ENCODE data around the gene PDE7B.
"Not testable (repeated sequence)": the region's sequence is repeated elsewhere in the genome, so short reads cannot be mapped to it uniquely, and the experiment has no call there.

PDE7B gene

GRCh38 chr6:136139111-136139510, 287.6 kb downstream of the PDE7B start:
- H3K4me3 ChIP-seq (ENCODE audit: low read depth, low read length); H3K4me1 ChIP-seq (ENCODE audit: control insufficient read depth, insufficient read depth, low read length); H3K9me3 ChIP-seq (ENCODE audit: control insufficient read depth, insufficient read depth, low read depth, low read length); H3K36me3 ChIP-seq (ENCODE audit: control insufficient read depth in 2 of 2, insufficient read depth in 1 of 2, low read length in 2 of 2); POLR2A ChIA-PET; H3K27ac ChIP-seq (ENCODE audit: extremely low read depth, low read depth, low read length): not testable (repeated sequence)
- CTCF ChIA-PET: interaction anchor here (1.6 kb wide), 1 partner anchor 87 kb away, joined by 5 read pairs; no protein-coding TSS in a partner anchor
- TF ChIP-seq ZNF580 (tag by site-specific recombination; IDR thresholded peaks at IDR 0.05) (0 out of 2 replicates have a peak, but pooled peaks have one; percentile 37), ZNF146 (tag by site-specific recombination; IDR thresholded peaks at IDR 0.05) (peak; percentile 91)

- ChIA-PET CTCF (interaction anchor here (2.6 kb wide), 1 partner anchor 82 kb away, joined by 7 read pairs; no protein-coding TSS in a partner anchor), POLR2A (no interaction called here)
- TF ChIP-seq ZNF398 (tag by site-specific recombination; IDR thresholded peaks at IDR 0.05): no peak
- TF ChIP-seq ZNF391 (tag by site-specific recombination; IDR thresholded peaks at IDR 0.05; ENCODE audit: borderline replicate concordance, low read depth): no peak
- TF ChIP-seq ZNF416 (tag by site-specific recombination; IDR thresholded peaks at IDR 0.05): no peak
- no peak for TF ChIP-seq ZNF324 (tag by site-specific recombination; IDR thresholded peaks at IDR 0.05)
- TF ChIP-seq ZNF184 (tag by site-specific recombination; IDR thresholded peaks at IDR 0.05): no peak
- TF ChIP-seq ZBTB6 (tag by site-specific recombination; IDR thresholded peaks at IDR 0.05): no peak
- no peak for TF ChIP-seq ZNF292 (tag by site-specific recombination; IDR thresholded peaks at IDR 0.05; ENCODE audit: borderline replicate concordance, low read depth)
These were observed 292.9 kb downstream of the PDE7B start for GRCh38 chr6:136144251-136145023.

GRCh38 chr6:136146130-136146529, 294.6 kb downstream of the PDE7B start:
- no peaks in the 10 kb centered on the region for H3K36me3 ChIP-seq (ENCODE audit: control insufficient read depth in 2 of 2, insufficient read depth in 1 of 2, low read length in 2 of 2)
- no peaks in the 10 kb centered on the region for H3K4me1 ChIP-seq (ENCODE audit: control insufficient read depth, insufficient read depth, low read length)

More at GRCh38 chr6:136144251-136145023, 292.9 kb downstream of the PDE7B start:
- no peak overlapping the region for H3K27ac ChIP-seq (ENCODE audit: extremely low read depth, low read depth, low read length)
- no peaks in the 10 kb centered on the region for H3K4me1 ChIP-seq (ENCODE audit: control insufficient read depth, insufficient read depth, low read length)
- no peaks in the 10 kb centered on the region for H3K9me3 ChIP-seq (ENCODE audit: control insufficient read depth, insufficient read depth, low read depth, low read length)
- no peak overlapping the region for H3K4me3 ChIP-seq (ENCODE audit: low read depth, low read length)
- no peaks in the 10 kb centered on the region for H3K36me3 ChIP-seq (ENCODE audit: control insufficient read depth in 2 of 2, insufficient read depth in 1 of 2, low read length in 2 of 2)

More at GRCh38 chr6:136146130-136146529, 294.6 kb downstream of the PDE7B start:
- TF ChIP-seq ZNF623 (tag by site-specific recombination; IDR thresholded peaks at IDR 0.05) (no peak), ZNF324 (tag by site-specific recombination; IDR thresholded peaks at IDR 0.05) (no peak), ZNF513 (tag by site-specific recombination; IDR thresholded peaks at IDR 0.05) (no peak)
- H3K4me3 ChIP-seq (ENCODE audit: low read depth, low read length): no peak overlapping the region
- no peak overlapping the region for H3K27ac ChIP-seq (ENCODE audit: extremely low read depth, low read depth, low read length)
- POLR2A ChIA-PET: no interaction called here
- no peaks in the 10 kb centered on the region for H3K9me3 ChIP-seq (ENCODE audit: control insufficient read depth, insufficient read depth, low read depth, low read length)
- CTCF ChIA-PET: interaction anchor here (0.6 to 2.6 kb wide), 2 partner anchors 80 to 696 kb away, joined by 5 to 7 read pairs; no protein-coding TSS in a partner anchor

Measured in HEK293 (cell line).